T-helper 2 cell (primary cell): Measurements from ENCODE around the gene POLR2A.
A peak's percentile ranks its signal among the peaks of the same experiment; 100 is the strongest.

Source experiments
- DNase-seq, 5 experiments: peaks; one replicate each; pipeline versions ENCODE4 v3.0.0 to v3.0.0-alpha.2; 2012 to 2022

Gene POLR2A

DNA sequence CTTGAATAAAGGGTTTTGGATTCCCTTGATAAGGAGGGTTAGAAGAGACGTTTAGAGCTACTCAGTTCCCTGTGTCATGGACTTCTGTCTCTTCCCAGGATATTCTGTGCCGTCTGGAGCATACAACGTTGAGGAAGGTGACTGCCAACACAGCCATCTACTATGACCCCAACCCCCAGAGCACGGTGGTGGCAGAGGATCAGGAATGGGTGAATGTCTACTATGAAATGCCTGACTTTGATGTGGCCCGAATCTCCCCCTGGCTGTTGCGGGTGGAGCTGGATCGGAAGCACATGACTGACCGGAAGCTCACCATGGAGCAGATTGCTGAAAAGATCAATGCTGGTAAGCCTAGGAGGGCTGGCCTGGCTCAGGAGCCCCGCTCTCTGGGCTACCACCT, 24.7 kb downstream of the POLR2A start:
- DNase-seq, result no peak

DNA sequence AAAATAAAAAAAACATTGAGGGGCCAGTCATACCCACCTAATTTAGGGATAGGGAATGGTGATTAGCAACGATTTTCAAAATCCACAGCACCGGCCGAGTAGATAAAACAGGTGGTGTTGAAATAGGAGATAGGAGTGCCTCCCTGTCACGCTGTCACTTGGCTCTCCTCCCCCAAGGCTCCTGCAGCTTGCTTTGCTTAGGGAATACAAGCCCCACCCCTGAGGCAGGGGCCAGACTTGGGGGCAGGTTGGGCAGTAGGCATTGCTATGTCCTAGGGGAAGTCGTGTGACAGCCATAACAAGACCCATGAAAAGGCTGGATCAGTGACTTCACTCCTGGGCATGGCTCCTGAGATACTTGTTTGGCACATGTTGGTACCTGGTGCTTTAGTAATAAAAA, 25.8 kb downstream of the POLR2A start:
- DNase-seq, result no peak

DNA sequence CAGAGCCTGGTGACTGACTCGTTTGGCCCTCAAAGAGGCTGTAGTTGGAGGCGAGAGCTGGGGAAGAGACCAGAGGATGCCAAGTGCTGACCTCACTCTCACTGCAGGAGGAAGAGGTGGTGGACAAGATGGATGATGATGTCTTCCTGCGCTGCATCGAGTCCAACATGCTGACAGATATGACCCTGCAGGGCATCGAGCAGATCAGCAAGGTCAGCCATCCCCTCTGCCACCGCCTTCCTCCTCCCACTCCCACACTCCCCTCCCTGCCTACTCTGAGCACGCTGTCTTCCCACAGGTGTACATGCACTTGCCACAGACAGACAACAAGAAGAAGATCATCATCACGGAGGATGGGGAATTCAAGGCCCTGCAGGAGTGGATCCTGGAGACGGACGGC, 26.9 kb downstream of the POLR2A start:
- DNase-seq, result no peak

DNA sequence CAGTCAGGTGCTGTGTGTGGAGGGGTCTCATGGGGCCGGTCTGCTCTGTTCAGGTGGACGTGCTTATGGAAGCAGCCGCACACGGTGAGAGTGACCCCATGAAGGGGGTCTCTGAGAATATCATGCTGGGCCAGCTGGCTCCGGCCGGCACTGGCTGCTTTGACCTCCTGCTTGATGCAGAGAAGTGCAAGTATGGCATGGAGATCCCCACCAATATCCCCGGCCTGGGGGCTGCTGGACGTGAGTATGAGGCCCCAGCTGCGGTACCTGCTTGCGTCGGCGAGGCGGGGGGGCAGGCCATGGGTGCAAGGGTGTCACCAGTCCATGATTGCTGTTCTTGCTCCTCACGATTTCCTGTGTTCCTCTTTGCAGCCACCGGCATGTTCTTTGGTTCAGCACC, 27.9 kb downstream of the POLR2A start:
- no peak for DNase-seq

DNA sequence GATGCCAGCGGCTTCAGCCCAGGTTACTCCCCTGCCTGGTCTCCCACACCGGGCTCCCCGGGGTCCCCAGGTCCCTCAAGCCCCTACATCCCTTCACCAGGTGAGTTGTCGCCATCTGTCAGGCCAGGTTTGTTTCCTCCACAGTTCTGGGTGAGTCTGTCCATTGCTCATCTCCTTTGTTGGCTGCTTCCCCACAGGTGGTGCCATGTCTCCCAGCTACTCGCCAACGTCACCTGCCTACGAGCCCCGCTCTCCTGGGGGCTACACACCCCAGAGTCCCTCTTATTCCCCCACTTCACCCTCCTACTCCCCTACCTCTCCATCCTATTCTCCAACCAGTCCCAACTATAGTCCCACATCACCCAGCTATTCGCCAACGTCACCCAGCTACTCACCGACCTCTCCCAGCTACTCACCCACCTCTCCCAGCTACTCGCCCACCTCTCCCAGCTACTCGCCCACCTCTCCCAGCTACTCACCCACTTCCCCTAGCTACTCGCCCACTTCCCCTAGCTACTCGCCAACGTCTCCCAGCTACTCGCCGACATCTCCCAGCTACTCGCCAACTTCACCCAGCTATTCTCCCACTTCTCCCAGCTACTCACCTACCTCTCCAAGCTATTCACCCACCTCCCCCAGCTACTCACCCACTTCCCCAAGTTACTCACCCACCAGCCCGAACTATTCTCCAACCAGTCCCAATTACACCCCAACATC, 28.8 kb downstream of the POLR2A start:
- DNase-seq, result no peak

DNA sequence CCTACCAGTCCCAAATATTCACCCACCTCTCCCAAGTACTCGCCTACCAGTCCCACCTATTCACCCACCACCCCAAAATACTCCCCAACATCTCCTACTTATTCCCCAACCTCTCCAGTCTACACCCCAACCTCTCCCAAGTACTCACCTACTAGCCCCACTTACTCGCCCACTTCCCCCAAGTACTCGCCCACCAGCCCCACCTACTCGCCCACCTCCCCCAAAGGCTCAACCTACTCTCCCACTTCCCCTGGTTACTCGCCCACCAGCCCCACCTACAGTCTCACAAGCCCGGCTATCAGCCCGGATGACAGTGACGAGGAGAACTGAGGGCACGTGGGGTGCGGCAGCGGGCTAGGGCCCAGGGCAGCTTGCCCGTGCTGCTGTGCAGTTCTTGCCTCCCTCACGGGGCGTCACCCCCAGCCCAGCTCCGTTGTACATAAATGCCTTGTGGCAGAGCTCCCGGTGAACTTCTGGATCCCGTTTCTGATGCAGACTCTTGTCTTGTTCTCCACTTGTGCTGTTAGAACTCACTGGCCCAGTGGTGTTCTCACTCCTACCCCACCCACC, 29.8 kb downstream of the POLR2A start:
- no peak for DNase-seq

DNA sequence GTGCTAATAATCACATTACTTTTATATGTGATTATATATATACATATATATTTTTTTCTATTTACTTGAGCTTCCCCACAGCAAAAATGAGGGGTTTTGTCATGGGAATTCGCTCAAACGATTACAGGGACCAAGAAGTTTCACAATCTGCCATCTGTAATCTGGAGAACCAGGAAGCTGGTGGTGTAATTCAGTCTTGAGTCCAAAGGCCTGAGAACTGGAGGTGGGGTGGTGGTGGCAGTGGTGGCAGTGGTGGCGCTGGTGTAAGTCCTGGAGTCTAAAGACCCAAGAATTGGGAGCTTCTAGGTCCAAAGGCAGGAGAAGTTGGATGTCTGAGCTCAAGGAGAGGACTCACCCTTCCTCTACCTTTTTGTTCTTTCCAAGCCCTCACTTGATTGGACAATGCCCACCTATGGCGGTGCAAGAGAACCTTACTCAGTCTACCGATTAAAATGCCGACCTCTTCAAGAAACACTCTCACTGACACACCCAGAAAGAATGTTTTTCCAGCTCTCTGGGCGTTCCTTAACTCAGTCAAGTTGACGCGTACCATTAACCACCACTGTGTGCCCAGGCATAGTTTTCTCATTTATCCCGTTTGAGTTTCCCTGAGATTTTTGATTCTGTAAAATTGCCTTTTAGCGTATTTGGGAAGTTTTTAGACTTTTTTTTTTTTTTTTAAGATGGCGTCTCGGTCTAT, 31.9 kb downstream of the POLR2A start:
- no peak for DNase-seq

DNA sequence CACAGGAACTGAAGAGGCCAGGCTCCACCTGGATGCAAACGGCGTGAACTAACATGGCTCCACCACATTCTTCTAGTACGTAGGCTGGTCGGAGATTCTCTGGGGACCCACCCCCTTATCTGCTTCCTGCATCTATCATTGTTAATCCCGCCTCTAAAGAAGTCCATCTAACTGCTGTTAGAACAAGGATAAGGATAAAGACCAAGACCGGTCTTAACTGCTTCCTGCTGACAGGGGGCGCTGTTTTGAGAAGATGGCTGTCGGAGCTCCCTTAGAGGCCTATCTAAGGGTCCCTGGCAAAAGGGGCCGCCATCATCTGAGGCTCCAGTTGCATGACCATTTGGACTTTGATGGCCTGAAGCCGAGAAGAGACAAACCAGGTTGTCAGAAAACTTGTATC, 38.9 kb downstream of the POLR2A start:
- peak in 4 of 5 experiments; percentile 25 to 56 (median 34) for DNase-seq

DNA sequence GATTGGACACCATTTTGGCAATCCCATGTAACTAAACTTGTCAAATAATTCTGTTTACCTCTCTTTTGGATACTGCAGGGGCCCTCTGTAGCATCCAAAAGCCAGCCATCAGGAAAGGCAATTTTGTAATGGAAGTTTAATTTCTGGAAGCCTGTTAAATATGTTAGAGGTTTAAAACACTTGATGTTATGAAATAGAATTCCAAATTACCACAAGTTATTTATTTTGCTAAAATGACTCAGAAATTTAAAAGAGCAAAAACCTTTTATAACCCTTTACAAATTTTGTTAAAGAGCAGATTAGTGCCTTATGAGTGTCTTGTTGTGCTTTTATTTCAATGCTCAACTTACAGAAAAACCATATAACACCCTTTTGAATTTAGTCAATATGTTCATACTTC, 44.7 kb downstream of the POLR2A start:
- DNase-seq, result no peak

DNA sequence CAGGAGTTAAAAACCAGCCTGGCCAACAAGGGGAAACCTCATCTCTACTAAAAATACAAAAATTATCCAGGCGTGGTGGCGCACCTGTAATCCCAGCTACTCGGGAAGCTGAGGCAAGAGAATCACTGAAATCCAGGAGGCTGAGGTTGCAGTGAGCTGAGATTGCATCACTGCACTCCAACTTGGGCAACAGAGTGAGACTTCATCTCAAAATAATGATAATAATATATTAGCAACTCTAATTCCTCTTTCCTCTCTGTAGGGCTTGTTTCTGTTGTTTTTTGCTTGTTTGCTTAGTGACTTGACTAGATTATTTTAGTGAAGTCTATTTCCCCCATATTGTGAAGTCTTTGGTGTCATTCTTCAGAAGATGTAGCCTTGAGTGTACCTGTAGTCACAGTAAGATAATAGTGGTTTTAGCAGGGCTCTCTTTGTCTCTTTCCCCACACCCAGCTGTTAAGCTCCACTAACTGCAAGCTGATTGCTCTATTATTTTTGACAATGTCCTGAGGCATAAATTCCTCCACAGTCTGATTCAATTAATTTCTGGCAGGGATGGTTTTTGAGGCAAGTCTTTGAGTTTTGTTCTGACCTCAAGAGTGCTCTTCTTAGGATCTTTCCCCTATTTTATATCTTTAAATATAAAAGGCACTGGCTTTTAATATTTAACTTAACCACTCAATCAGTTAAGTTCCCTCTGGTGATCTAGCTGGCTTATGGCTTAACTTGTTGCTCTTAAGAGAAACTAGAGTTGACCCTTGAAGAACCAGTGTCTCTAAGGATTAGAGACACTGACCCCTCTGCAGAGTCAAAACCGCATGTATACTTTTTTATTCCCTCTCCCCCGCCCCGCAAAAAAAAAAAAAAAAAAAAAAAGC, 46.1 kb downstream of the POLR2A start:
- no peak for DNase-seq

DNA sequence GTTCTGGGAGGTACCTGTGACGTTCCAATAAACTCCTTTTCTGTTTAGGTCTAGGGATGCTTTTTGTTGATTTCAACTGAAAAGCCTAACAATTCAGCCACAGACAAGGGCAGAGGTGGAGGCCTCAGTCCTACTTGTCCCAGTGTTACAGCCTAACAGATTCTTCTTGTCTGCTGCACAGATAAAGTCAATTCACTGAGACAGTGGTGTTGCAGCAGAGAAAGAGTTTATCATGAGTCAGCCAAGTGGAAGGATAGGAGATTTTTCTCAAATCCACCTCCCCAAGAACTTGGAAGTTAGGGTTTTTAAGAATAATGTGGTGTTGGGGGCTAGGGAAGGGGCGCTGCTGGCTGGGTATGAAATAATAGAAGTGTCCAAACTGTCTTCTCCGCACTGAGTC, 53.9 kb downstream of the POLR2A start:
- DNase-seq, result no peak

DNA sequence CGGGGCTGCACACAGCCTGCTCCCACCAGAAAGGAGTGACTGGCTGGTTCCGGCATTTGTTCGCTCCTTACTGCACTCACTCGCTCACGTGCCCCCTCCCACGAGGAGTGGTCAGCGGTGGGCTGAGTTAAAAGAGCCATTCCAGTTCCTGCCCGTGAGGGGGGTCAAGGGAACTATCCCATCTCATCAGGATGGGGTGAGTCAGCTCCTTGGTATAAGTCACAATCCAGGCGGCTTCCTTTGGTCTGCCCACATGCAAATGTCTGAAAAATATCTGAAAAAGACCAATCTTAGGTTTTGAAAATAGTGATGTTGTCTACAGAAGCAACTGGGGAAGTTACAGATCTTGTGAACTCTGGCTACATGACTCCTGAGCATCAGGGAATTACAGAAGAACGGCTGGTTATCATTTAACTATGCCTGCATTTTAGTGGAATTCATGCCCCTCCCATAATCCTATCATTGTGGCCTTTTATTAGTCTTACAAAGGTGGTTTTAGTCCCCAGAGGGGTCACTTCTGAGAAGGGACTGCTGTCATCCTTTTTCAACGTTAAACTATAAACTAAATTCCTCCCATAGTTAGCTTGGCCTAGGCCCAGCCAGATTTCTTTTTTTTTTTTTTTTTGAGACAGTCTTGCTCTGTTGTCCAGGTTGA, 54.9 kb downstream of the POLR2A start:
- no peak for DNase-seq

DNA sequence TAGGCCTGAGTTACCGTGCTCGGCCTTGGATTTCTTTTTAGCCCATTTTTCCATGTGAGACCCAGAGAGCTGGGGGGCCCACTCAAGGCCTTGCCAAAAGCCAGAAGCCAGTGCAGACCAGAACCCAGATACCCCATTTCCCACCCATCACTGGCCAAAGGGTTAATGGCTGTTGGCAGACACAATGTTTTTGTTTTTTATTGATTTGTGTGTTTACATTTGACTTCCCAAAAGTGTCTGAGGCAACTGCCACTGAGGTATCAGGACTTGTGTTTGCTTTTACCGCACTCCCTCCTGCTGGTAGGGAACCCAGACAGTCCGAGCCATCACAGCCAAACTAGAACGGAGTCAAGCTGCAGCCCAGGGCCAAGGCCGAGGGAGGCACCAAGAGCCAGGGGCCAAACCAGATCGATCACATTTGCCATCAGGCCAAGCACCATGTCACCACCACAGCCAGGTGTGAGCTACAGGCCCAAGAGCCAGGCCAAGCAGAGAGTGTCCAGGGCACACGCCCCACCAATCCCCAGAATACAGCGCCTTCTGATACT, 57.0 kb downstream of the POLR2A start:
- no peak for DNase-seq

DNA sequence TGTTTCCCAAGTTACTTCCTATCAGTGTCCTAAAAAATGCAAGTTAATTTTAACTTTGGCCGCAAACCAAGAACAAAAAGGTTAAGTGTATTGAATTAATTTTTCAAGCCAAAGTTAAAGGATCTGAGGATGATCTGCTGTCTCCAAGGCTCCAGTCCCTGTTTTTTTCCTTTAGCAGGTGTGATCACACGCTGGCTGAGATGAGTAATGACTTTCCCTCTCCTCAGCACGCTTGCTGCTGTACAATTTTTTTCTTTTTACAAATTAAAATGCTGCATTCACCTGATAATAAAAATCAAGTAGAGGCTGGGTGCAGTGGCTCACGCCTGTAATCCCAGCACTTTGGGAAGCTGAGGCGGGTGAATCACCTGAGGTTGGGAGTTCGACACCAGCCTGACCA, 60.7 kb downstream of the POLR2A start:
- no peak for DNase-seq

DNA sequence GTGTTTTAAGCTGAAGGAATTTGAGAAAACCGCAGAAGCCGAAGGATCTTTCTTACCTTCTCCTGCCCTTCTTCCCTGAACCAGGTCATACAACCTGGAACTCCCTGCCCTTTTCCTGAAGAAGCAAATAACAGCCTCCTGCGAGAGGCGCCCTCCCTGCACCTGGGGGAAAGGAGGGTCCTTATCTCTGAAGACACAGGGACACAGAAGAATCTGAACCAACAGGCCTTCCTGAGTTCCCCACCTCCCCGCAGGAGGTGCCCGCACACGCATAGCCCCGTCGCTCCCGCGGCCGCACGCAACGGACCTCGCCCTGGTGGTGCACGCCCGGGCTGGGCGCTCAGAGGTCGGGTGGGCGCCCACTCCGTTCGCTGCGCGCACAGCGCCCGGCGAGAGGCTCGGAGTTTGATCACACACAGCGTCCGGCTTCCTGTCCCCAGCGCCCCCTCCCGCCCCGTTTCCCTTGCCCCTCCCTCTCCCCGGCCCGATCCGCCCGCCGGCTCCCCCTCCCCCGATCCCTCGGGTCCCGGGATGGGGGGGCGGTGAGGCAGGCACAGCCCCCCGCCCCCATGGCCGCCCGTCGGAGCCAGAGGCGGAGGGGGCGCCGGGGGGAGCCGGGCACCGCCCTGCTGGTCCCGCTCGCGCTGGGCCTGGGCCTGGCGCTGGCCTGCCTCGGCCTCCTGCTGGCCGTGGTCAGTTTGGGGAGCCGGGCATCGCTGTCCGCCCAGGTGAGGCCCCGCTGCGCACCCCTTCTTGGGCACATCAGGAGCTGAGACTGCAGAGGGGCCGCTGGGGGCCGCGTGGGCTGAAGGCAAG, 64.6 kb downstream of the POLR2A start, which contains the start of gene TNFSF12:
TNFSF12 (plus strand) TSS at position 474 of the 816 bp plus-strand sequence; CDS start at position 570, 96 bp downstream.
- DNase-seq, result peak; percentile 29 to 70 (median 34)
